HG02759 (cell line): ENCODE results near the gene ZCCHC2.

ENCODE experiments used
- ATAC-seq: cut with Tn5 transposase; IDR thresholded peaks from one replicate; pipeline ENCODE4 v1.9.1; 2021; ENCODE audit warnings: mild to moderate bottlenecking, moderate library complexity; ENCODE audit not compliant: unreplicated experiment

Gene ZCCHC2

GRCh38 chr18:62509779-62510178 lies 13.0 kb upstream of the ZCCHC2 start:
- no peak for ATAC-seq

- no peak for ATAC-seq
Measured at GRCh38 chr18:62510789-62511188, 12.0 kb upstream of the ZCCHC2 start.

- ATAC-seq, result no peak
Measured at GRCh38 chr18:62512532-62512931, 10.3 kb upstream of the ZCCHC2 start.

GRCh38 chr18:62512996-62513395 lies 9.8 kb upstream of the ZCCHC2 start:
- no peak for ATAC-seq

- no peak for ATAC-seq
Measured at GRCh38 chr18:62514570-62514969, 8.3 kb upstream of the ZCCHC2 start.

- no peak for ATAC-seq
Measured at GRCh38 chr18:62516242-62516641, 6.6 kb upstream of the ZCCHC2 start.

GRCh38 chr18:62518460-62519375 lies 4.1 kb upstream of the ZCCHC2 start:
- no peak for ATAC-seq

GRCh38 chr18:62519684-62520083 lies 3.1 kb upstream of the ZCCHC2 start:
- no peak for ATAC-seq

- ATAC-seq, result no peak
Measured at GRCh38 chr18:62521082-62521481, 1.7 kb upstream of the ZCCHC2 start.

GRCh38 chr18:62521593-62521992 lies 1.2 kb upstream of the ZCCHC2 start:
- ATAC-seq, result no peak

- ATAC-seq, result peak; percentile 6
Measured at GRCh38 chr18:62522178-62522503, 684 bp upstream of the ZCCHC2 start.

GRCh38 chr18:62523255-62523588 lies 397 bp downstream of the ZCCHC2 start:
- no peak for ATAC-seq

- peak; percentile 1 for ATAC-seq
Measured at GRCh38 chr18:62523631-62524439, 1.0 kb downstream of the ZCCHC2 start.

GRCh38 chr18:62524440-62525200 lies 1.8 kb downstream of the ZCCHC2 start:
- ATAC-seq, result no peak

GRCh38 chr18:62525608-62526007 lies 2.8 kb downstream of the ZCCHC2 start:
- ATAC-seq, result no peak

GRCh38 chr18:62526098-62527025 lies 3.5 kb downstream of the ZCCHC2 start:
- ATAC-seq, result peak; percentile 9

- no peak for ATAC-seq
Measured at GRCh38 chr18:62529597-62529996, 6.8 kb downstream of the ZCCHC2 start.

- ATAC-seq, result no peak
Measured at GRCh38 chr18:62531078-62531477, 8.3 kb downstream of the ZCCHC2 start.

- no peak for ATAC-seq
Measured at GRCh38 chr18:62531931-62532330, 9.1 kb downstream of the ZCCHC2 start.

GRCh38 chr18:62536005-62536404 lies 13.2 kb downstream of the ZCCHC2 start:
- no peak for ATAC-seq
